Measurements from ENCODE around the gene LEMD2. TPM values are rescaled to one million over a fixed set of nuclear protein-coding genes. Genes with fewer than 3 reads are reported as not detected.

Gene LEMD2
- total RNA-seq, 4 donors from 2014 or later, result 44.3 to 99.2 (median 55.6) TPM

DNA sequence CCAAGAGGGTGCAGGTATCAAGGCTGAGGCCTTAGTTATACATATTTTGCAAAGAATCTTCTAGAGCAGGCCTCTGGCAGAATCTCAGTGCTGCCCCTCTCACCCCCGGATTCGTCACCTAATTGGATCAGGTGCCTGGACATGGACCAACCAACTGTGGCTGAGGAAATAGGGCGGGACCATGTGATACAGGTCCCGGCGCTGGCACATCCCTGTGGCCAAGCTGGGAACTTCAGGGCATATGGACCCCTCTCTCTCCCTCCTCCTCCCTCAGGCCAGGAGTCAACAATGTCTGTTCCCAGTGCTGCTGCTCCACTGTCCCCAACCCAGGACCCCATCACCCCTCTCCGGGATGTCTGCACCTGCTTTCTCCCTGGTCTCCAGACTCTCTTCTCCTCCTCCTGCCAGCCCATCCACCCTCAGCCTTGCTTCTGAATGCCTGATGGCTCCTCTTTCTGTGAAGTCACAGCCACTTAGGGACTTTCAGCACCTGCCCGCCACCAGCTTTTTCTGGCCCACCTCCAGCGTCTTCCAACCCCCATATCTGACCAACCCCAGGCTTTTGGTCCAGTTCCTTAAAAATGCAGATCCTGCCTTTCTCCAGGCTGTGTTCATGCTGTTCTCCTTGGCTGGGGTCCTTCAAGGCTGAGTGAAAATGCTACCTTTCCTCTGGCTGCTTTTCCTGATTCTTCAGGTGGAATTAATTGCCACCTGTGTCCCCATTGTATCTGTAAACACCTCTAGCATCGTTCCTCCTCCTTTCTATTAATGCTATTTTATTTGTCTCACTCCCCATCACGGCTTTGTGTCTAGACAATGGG, 33.9 kb upstream of the LEMD2 start:
- no peaks in the 10 kb centered on the region for H3K4me1 ChIP-seq

GRCh38 chr6:33820784-33821520, 32.0 kb upstream of the LEMD2 start:
- Histone ChIP-seq H3K9me3 (no peaks in the 10 kb centered on the region), H3K27me3 (peaks cover 3% of the 10 kb centered on the region), H3K4me3 (no peak overlapping the region), H3K27ac (no peak overlapping the region), H3K4me1 (peaks cover 5% of the 10 kb centered on the region), H3K36me3 (no peaks in the 10 kb centered on the region)
- TF ChIP-seq, protein P1, sequence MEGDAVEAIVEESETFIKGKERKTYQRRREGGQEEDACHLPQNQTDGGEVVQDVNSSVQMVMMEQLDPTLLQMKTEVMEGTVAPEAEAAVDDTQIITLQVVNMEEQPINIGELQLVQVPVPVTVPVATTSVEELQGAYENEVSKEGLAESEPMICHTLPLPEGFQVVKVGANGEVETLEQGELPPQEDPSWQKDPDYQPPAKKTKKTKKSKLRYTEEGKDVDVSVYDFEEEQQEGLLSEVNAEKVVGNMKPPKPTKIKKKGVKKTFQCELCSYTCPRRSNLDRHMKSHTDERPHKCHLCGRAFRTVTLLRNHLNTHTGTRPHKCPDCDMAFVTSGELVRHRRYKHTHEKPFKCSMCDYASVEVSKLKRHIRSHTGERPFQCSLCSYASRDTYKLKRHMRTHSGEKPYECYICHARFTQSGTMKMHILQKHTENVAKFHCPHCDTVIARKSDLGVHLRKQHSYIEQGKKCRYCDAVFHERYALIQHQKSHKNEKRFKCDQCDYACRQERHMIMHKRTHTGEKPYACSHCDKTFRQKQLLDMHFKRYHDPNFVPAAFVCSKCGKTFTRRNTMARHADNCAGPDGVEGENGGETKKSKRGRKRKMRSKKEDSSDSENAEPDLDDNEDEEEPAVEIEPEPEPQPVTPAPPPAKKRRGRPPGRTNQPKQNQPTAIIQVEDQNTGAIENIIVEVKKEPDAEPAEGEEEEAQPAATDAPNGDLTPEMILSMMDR (IDR thresholded peaks at IDR 0.05), result no peak
- no peak for TF ChIP-seq EP300 (IDR thresholded peaks at IDR 0.05)
- DNase-seq (ENCODE audit: low spot score in 2 of 2), result no peak
- 78% methylated on average over 6 of the region's 7 CpGs for WGBS

More for the DNA sequence above, 33.9 kb upstream of the LEMD2 start:
- H3K9me3 ChIP-seq, result no peaks in the 10 kb centered on the region
- no peak overlapping the region for H3K4me3 ChIP-seq
- WGBS, result 56% methylated on average over 10 of the region's 10 CpGs
- DNase-seq (ENCODE audit: low spot score in 2 of 2), result no peak
- TF ChIP-seq POLR2AphosphoS5 (IDR thresholded peaks at IDR 0.05), result no peak
- no peak for TF ChIP-seq POLR2A (IDR thresholded peaks at IDR 0.05)
- TF ChIP-seq, protein P1 (IDR thresholded peaks at IDR 0.05), result peak in 1 of 2 donors; percentile 25
- H3K27ac ChIP-seq, result no peak overlapping the region
- H3K36me3 ChIP-seq, result no peaks in the 10 kb centered on the region
- no peaks in the 10 kb centered on the region for H3K27me3 ChIP-seq

- no peaks in the 10 kb centered on the region for H3K9me3 ChIP-seq
- no peaks in the 10 kb centered on the region for H3K36me3 ChIP-seq
- H3K4me1 ChIP-seq, result peaks cover 5% of the 10 kb centered on the region
- no peak for DNase-seq (ENCODE audit: low spot score in 2 of 2)
- H3K27me3 ChIP-seq, result peaks cover 10% of the 10 kb centered on the region
- no peak overlapping the region for H3K4me3 ChIP-seq
- TF ChIP-seq POLR2AphosphoS5 (IDR thresholded peaks at IDR 0.05), result no peak
- no peak overlapping the region for H3K27ac ChIP-seq
- 60% methylated on average over 10 of the region's 10 CpGs for whole genome bisulfite sequencing
Measured at GRCh38 chr6:33820243-33820642, 31.3 kb upstream of the LEMD2 start.

GRCh38 chr6:33819021-33819420, 30.1 kb upstream of the LEMD2 start:
- H3K27ac ChIP-seq, result no peak overlapping the region
- TF ChIP-seq EP300 (IDR thresholded peaks at IDR 0.05) (no peak), POLR2AphosphoS5 (IDR thresholded peaks at IDR 0.05) (no peak), POLR2A (IDR thresholded peaks at IDR 0.05) (no peak)

GRCh38 chr6:33818293-33818692, 29.4 kb upstream of the LEMD2 start:
- peaks cover 5% of the 10 kb centered on the region for H3K4me1 ChIP-seq
- 83% methylated on average over 3 of the region's 3 CpGs for WGBS
- peaks cover 29% of the 10 kb centered on the region for H3K27me3 ChIP-seq

More at GRCh38 chr6:33819021-33819420, 30.1 kb upstream of the LEMD2 start:
- DNase-seq (ENCODE audit: low spot score in 2 of 2), result no peak
- WGBS, result 79% methylated on average over 4 of the region's 4 CpGs
- peaks cover 5% of the 10 kb centered on the region for H3K4me1 ChIP-seq
- H3K27me3 ChIP-seq, result peaks cover 22% of the 10 kb centered on the region
- H3K4me3 ChIP-seq, result no peak overlapping the region
- no peaks in the 10 kb centered on the region for H3K36me3 ChIP-seq
- no peaks in the 10 kb centered on the region for H3K9me3 ChIP-seq

More at GRCh38 chr6:33818293-33818692, 29.4 kb upstream of the LEMD2 start:
- Histone ChIP-seq H3K36me3 (no peaks in the 10 kb centered on the region), H3K4me3 (no peak overlapping the region), H3K9me3 (no peaks in the 10 kb centered on the region), H3K27ac (no peak overlapping the region)
- TF ChIP-seq POLR2A (IDR thresholded peaks at IDR 0.05) (no peak), POLR2AphosphoS5 (IDR thresholded peaks at IDR 0.05) (no peak), EP300 (IDR thresholded peaks at IDR 0.05) (no peak)
- TF ChIP-seq, protein P1 (IDR thresholded peaks at IDR 0.05), result no peak
- DNase-seq (ENCODE audit: low spot score in 2 of 2), result no peak

Data from suprapubic skin (tissue), 4 donors.